HepG2 (cell line): ENCODE measurements around the gene LAMA5. TPM values are rescaled to one million over a fixed set of nuclear protein-coding genes. Genes with fewer than 3 reads are reported as not detected.

Experiments used
- AKAP8 ChIP-seq: sonication (generic); formaldehyde crosslinking; IDR thresholded peaks from 2 replicates; pipeline ENCODE4 v1.5.1; 2020; ENCODE audit warnings: mild to moderate bottlenecking, missing genetic modification reagents
- DDIT3 ChIP-seq: sonication (generic); formaldehyde crosslinking; IDR thresholded peaks from 2 replicates; pipeline ENCODE4 v1.4.0; 2020; ENCODE audit warnings: mild to moderate bottlenecking, missing genetic modification reagents
- HCFC1 ChIP-seq: fragments of 150-350 bp; IDR thresholded peaks from 2 replicates; pipeline ENCODE4 v1.6.1; 2014; ENCODE audit warnings: low read depth, low read length
- ISX ChIP-seq: sonication (generic); formaldehyde crosslinking; conservative IDR thresholded peaks from 2 replicates; pipeline ENCODE4 v1.5.0; 2020; ENCODE audit warnings: missing genetic modification reagents
- KDM3A ChIP-seq: IDR thresholded peaks from 2 replicates; pipeline ENCODE4 v1.6.1; 2018; ENCODE audit warnings: low read depth, missing compliant biosample characterization
- KDM4B ChIP-seq: sonication (generic); formaldehyde crosslinking; IDR thresholded peaks from 2 replicates; pipeline ENCODE4 v1.4.0; 2020; ENCODE audit warnings: missing genetic modification reagents
- KLF12 ChIP-seq: sonication (generic); formaldehyde crosslinking; IDR thresholded peaks from 2 replicates; pipeline ENCODE4 v1.4.0; 2020; ENCODE audit warnings: missing genetic modification reagents, borderline replicate concordance
- KLF16 ChIP-seq, 2 experiments: sonication (generic) in 1 of 2; formaldehyde crosslinking in 1 of 2; IDR thresholded peaks; 2 replicates each; pipeline versions ENCODE4 v1.6.1 to v1.8.0; 2016 to 2023; ENCODE audit warnings: missing genetic modification reagents in 2 of 2, missing compliant biosample characterization in 1 of 2
- KLF9 ChIP-seq: IDR thresholded peaks from 2 replicates; pipeline ENCODE4 v1.6.1; 2016; ENCODE audit warnings: low read depth
- MXD1 ChIP-seq: sonication (generic); formaldehyde crosslinking; IDR thresholded peaks from 2 replicates; pipeline ENCODE4 v1.4.0; 2020; ENCODE audit warnings: mild to moderate bottlenecking, missing genetic modification reagents
- PHF5A ChIP-seq: IDR thresholded peaks from one replicate; pipeline ENCODE4 v1.6.1; 2018; ENCODE audit warnings: low read depth, missing genetic modification reagents; ENCODE audit not compliant: unreplicated experiment
- PPARG ChIP-seq: conservative IDR thresholded peaks from 2 replicates; pipeline ENCODE4 v1.6.1; 2016; ENCODE audit warnings: missing biosample characterization, missing genetic modification reagents
- RFX5 ChIP-seq: IDR thresholded peaks from 2 replicates; pipeline ENCODE4 v1.6.1; 2011; ENCODE audit warnings: low read depth, low read length, improper control_type of control experiment
- RFXANK ChIP-seq: IDR thresholded peaks from 2 replicates; pipeline ENCODE4 v1.6.1; 2016
- SETDB1 ChIP-seq: sonication (generic); formaldehyde crosslinking; IDR thresholded peaks from 2 replicates; pipeline ENCODE4 v1.5.1; 2020; ENCODE audit warnings: missing genetic modification reagents, mild to moderate bottlenecking, borderline replicate concordance
- SPEN ChIP-seq: sonication (generic); formaldehyde crosslinking; IDR thresholded peaks from 2 replicates; pipeline ENCODE4 v1.5.1; 2020; ENCODE audit warnings: low read depth, mild to moderate bottlenecking, missing genetic modification reagents
- TSC22D2 ChIP-seq: sonication (generic); formaldehyde crosslinking; IDR thresholded peaks from 2 replicates; pipeline ENCODE4 v1.5.1; 2020; ENCODE audit warnings: missing genetic modification reagents, mild to moderate bottlenecking, borderline replicate concordance
- ZMAT5 ChIP-seq: sonication (generic); formaldehyde crosslinking; IDR thresholded peaks from 2 replicates; pipeline ENCODE4 v1.5.0; 2020; ENCODE audit warnings: mild to moderate bottlenecking, low read depth, missing genetic modification reagents, borderline replicate concordance
- ZNF232 ChIP-seq: sonication (generic); formaldehyde crosslinking; IDR thresholded peaks from 2 replicates; pipeline ENCODE4 v1.4.0; 2020; ENCODE audit warnings: missing genetic modification reagents, borderline replicate concordance
- ZNF3 ChIP-seq: IDR thresholded peaks from 2 replicates; pipeline ENCODE4 v1.7.0; 2017; ENCODE audit warnings: inconsistent platforms
- ZNF432 ChIP-seq: sonication (generic); formaldehyde crosslinking; IDR thresholded peaks from 2 replicates; pipeline ENCODE4 v1.5.0; 2020; ENCODE audit warnings: missing genetic modification reagents, mild to moderate bottlenecking, borderline replicate concordance
- ZNF646 ChIP-seq: sonication (generic); formaldehyde crosslinking; IDR thresholded peaks from 2 replicates; pipeline ENCODE4 v1.9.0; 2021; ENCODE audit warnings: mild to moderate bottlenecking, missing genetic modification reagents
- ZNF781 ChIP-seq: sonication (generic); formaldehyde crosslinking; IDR thresholded peaks from 2 replicates; pipeline ENCODE4 v1.5.1; 2020; ENCODE audit warnings: borderline replicate concordance, mild to moderate bottlenecking, missing genetic modification reagents; ENCODE audit errors: not compliant biosample characterization
- polyA plus RNA-seq, 8 experiments: library from polyadenylated mRNA; depleted of rRNA in 3 of 8; stranded (reverse) in 7 of 8; unstranded in 1 of 8; fragments of >200 nt; fragmentation: Illumina TruSeq in 4 of 8; extraction: Trizol in 4 of 8; gene quantifications; 2 replicates each; pipeline versions ENCODE4 v1.2.1 to v1.2.3, GENCODE V29; 2011 to 2016; ENCODE audit warnings: low read depth in 4 of 8, missing spikeins in 1 of 8, mixed read lengths in 1 of 8; ENCODE audit not compliant: insufficient read depth in 1 of 8
- total RNA-seq, 5 experiments: library from RNA; depleted of rRNA; stranded (reverse); fragments of >200 nt; fragmentation: Illumina TruSeq; extraction: Trizol; gene quantifications; 2 replicates each; pipeline ENCODE4 v1.2.3, GENCODE V29; 2016; ENCODE audit warnings: low read depth in 1 of 5

LAMA5 gene
- total and polyA plus RNA-seq, 2 of the 13 experiments (the other 11 are each of a cell fraction or from before 2014, with no cell fraction given) = 21.0 to 44.7 TPM

- TF ChIP-seq MXD1 (CRISPR knock-in tag) (peak; percentile 60), ZMAT5 (CRISPR knock-in tag) (no peak), RFX5 (no peak; the same call in 1 of the 2 replicates), ZNF432 (no peak), ZNF646 (CRISPR knock-in tag) (no peak), PHF5A (CRISPR knock-in tag) (no peak), SETDB1 (CRISPR knock-in tag) (no peak), TSC22D2 (CRISPR knock-in tag) (peak; percentile 57; the same call in 1 of the 2 replicates), KDM4B (CRISPR knock-in tag) (no peak), AKAP8 (CRISPR knock-in tag) (no peak), ZNF232 (CRISPR knock-in tag) (peak; percentile 57; the same call in 1 of the 2 replicates), KLF12 (CRISPR knock-in tag) (0 out of 2 replicates have a peak, but pooled peaks have one; percentile 80), KDM3A (CRISPR knock-in tag) (0 out of 2 replicates have a peak, but pooled peaks have one; percentile 70), ZNF3 (CRISPR knock-in tag) (no peak), DDIT3 (CRISPR knock-in tag) (no peak), PPARG (0 out of 2 replicates have a peak, but pooled peaks have one; percentile 24), ISX (no peak), SPEN (CRISPR knock-in tag) (no peak), HCFC1 (no peak), KLF9 (no peak), ZNF781 (CRISPR knock-in tag) (no peak), RFXANK (no peak), KLF16 (CRISPR knock-in tag; IDR thresholded peaks at IDR 0.05) (peak in 1 of 2 experiments; percentile 10; a peak in 1 of 4 replicates)
Observed at GRCh38 chr20:62368976-62369814, 2.1 kb upstream of the LAMA5 start (continued).
